HCT116 (cell line): ENCODE results near the gene CLIP2. TPM values are rescaled to one million over a fixed set of nuclear protein-coding genes. Genes with fewer than 3 reads are reported as not detected.

ENCODE experiments used
- ATAC-seq: fragments of 200-7000 bp; cut with Tn5 transposase; 2 replicates; pipeline ENCODE4 v1.9.1; 2020; ENCODE audit warnings: mild to moderate bottlenecking, moderate library complexity
- BruUV-seq: library from RNA; stranded (reverse); fragments of 400-500 nt; replicated peaks from 2 replicates; lab custom pipeline; 2021; lab: Mats Ljungman, UMichigan
- CTCF ChIA-PET: fragments of 300-600 bp; sonication (Branson Sonifier 250); formaldehyde crosslinking; loops from one replicate; lab custom pipeline; 2021; ENCODE audit warnings: antibody characterized with exemption; lab: Charles Lee
- POLR2A ChIA-PET: fragments of 300-600, 350-600 bp; sonication (Branson Sonifier 250); formaldehyde crosslinking; loops from one replicate; lab custom pipeline; 2021; ENCODE audit warnings: antibody characterized with exemption; lab: Charles Lee
- RAD21 ChIA-PET, 2 experiments: fragments of 300-600 bp; sonication (Branson Sonifier 250); formaldehyde crosslinking; loops; one replicate each; lab custom pipeline; 2023; ENCODE audit warnings: low total read pairs in 2 of 2; ENCODE audit not compliant: uncharacterized antibody in 2 of 2, unreplicated experiment in 2 of 2, low non-redundant PET in 1 of 2; lab: Charles Lee
- DNase-seq: peaks from one replicate; pipeline ENCODE4 v3.0.0-alpha.2; 2010; ENCODE audit warnings: low read depth, low spot score
- H2AFZ ChIP-seq: fragments of 200-600 bp; shearing (Covaris generic), sonication (generic); 2 replicates; pipeline ENCODE4 v1.6.1; 2017; ENCODE audit warnings: low read depth, mixed run types, mixed read lengths, antibody characterized with exemption, low read length; ENCODE audit not compliant: poor library complexity, severe bottlenecking
- H3K27ac ChIP-seq: 2 replicates; pipeline ENCODE4 v1.5.1; 2012; ENCODE audit warnings: low read depth, low read length
- H3K27me3 ChIP-seq: fragments of 200-600 bp; sonication (generic); 2 replicates; pipeline ENCODE4 v1.6.1; 2016; ENCODE audit warnings: mixed run types, low read length, mixed read lengths; ENCODE audit not compliant: insufficient read depth
- H3K36me3 ChIP-seq, 2 experiments: fragments of 200-500 bp in 1 of 2; fragments of 200-600 bp in 1 of 2; sonication (Bioruptor generic) in 1 of 2; sonication (generic) in 1 of 2; 2 replicates each; pipeline versions ENCODE4 v1.5.1 to v1.6.1; 2014 to 2016; ENCODE audit warnings: low read length in 2 of 2, inconsistent platforms in 1 of 2, mixed read lengths in 1 of 2, mixed run types in 1 of 2; ENCODE audit not compliant: insufficient read depth in 2 of 2, control insufficient read depth in 1 of 2
- H3K4me1 ChIP-seq, 2 experiments: fragments of 200-600 bp in 1 of 2; sonication (generic) in 1 of 2; 2 replicates each; pipeline versions ENCODE4 v1.5.1 to v1.6.1; 2012 to 2017; ENCODE audit warnings: low read length in 2 of 2, inconsistent platforms in 1 of 2, mild to moderate bottlenecking in 1 of 2, mixed read lengths in 1 of 2, mixed run types in 1 of 2, moderate library complexity in 1 of 2; ENCODE audit not compliant: insufficient read depth in 2 of 2, control insufficient read depth in 1 of 2
- H3K4me2 ChIP-seq: fragments of 200-600 bp; sonication (generic); 2 replicates; pipeline ENCODE4 v1.6.1; 2017; ENCODE audit warnings: mixed run types, low read length, mixed read lengths
- H3K4me3 ChIP-seq, 2 experiments: fragments of 200-600 bp in 1 of 2; sonication (generic) in 1 of 2; replicated peaks in 1 of 2; 2 replicates each; pipeline ENCODE4 v1.5.1; 2011 to 2016; ENCODE audit warnings: low read length in 2 of 2, control low read depth in 1 of 2, low read depth in 1 of 2, mild to moderate bottlenecking in 1 of 2, mixed read lengths in 1 of 2, mixed run types in 1 of 2
- H3K79me2 ChIP-seq: fragments of 200-600 bp; sonication (generic); 2 replicates; pipeline ENCODE4 v1.6.1; 2017; ENCODE audit warnings: mild to moderate bottlenecking, mixed run types, low read length, moderate library complexity, mixed read lengths; ENCODE audit not compliant: insufficient read depth
- H3K9ac ChIP-seq: fragments of 200-600 bp; sonication (generic); 2 replicates; pipeline ENCODE4 v1.6.1; 2016; ENCODE audit warnings: low read length, mixed read lengths
- H3K9me2 ChIP-seq: fragments of 200-600 bp; sonication (generic), shearing (Covaris generic); 2 replicates; pipeline ENCODE4 v1.6.1; 2017; ENCODE audit warnings: mixed run types, mild to moderate bottlenecking, moderate library complexity; ENCODE audit not compliant: insufficient read depth
- H3K9me3 ChIP-seq, 2 experiments: fragments of 200-500 bp in 1 of 2; fragments of 200-600 bp in 1 of 2; sonication (Bioruptor generic) in 1 of 2; sonication (generic) in 1 of 2; 2 replicates each; pipeline ENCODE4 v1.6.1; 2014 to 2017; ENCODE audit warnings: low read length in 2 of 2, mixed read lengths in 2 of 2, inconsistent platforms in 1 of 2, low read depth in 1 of 2, mild to moderate bottlenecking in 1 of 2, mixed run types in 1 of 2, moderate library complexity in 1 of 2; ENCODE audit not compliant: control insufficient read depth in 1 of 2, insufficient read depth in 1 of 2
- H4K20me1 ChIP-seq: fragments of 200-600 bp; sonication (generic), shearing (Covaris generic); 2 replicates; pipeline ENCODE4 v1.6.1; 2017; ENCODE audit warnings: mixed run types, mild to moderate bottlenecking, moderate library complexity; ENCODE audit not compliant: insufficient read depth
- ATF3 ChIP-seq: IDR thresholded peaks from 2 replicates; pipeline ENCODE4 v1.6.1; 2012
- CBX3 ChIP-seq: IDR thresholded peaks from 2 replicates; pipeline ENCODE4 v1.6.1; 2012; ENCODE audit warnings: low read depth
- CEBPB ChIP-seq: IDR thresholded peaks from 2 replicates; pipeline ENCODE4 v1.6.1; 2012; ENCODE audit warnings: low read depth
- CTCF ChIP-seq, 3 experiments: fragments of 200-600 bp in 1 of 3; sonication (generic) in 1 of 3; IDR thresholded peaks in 2 of 3; conservative IDR thresholded peaks in 1 of 3; 2 replicates each; pipeline ENCODE4 v1.5.1; 2012 to 2017; ENCODE audit warnings: low read depth in 2 of 3, low read length in 2 of 3, antibody characterized with exemption in 1 of 3, borderline replicate concordance in 1 of 3, control low read depth in 1 of 3, mild to moderate bottlenecking in 1 of 3, mixed read lengths in 1 of 3, mixed run types in 1 of 3, moderate library complexity in 1 of 3; ENCODE audit not compliant: insufficient read depth in 1 of 3
- EGR1 ChIP-seq: IDR thresholded peaks from 2 replicates; pipeline ENCODE4 v1.6.1; 2012; ENCODE audit warnings: low read depth
- EZH2 ChIP-seq: fragments of 200-600 bp; sonication (generic); IDR thresholded peaks from 2 replicates; pipeline ENCODE4 v1.6.1; 2017; ENCODE audit warnings: antibody characterized with exemption, mixed run types
- FOSL1 ChIP-seq: IDR thresholded peaks from 2 replicates; pipeline ENCODE4 v1.6.1; 2012; ENCODE audit warnings: low read depth
- JUND ChIP-seq: IDR thresholded peaks from 2 replicates; pipeline ENCODE4 v1.6.1; 2012
- MAX ChIP-seq: IDR thresholded peaks from 2 replicates; pipeline ENCODE4 v1.6.1; 2012
- POLR2A ChIP-seq: IDR thresholded peaks from 2 replicates; pipeline ENCODE4 v1.7.0; 2011; ENCODE audit warnings: borderline replicate concordance; ENCODE audit not compliant: insufficient read depth, insufficient read length; ENCODE audit errors: extremely low read depth
- REST ChIP-seq: IDR thresholded peaks from 2 replicates; pipeline ENCODE4 v1.6.1; 2012; ENCODE audit warnings: low read depth
- SRF ChIP-seq: IDR thresholded peaks from 2 replicates; pipeline ENCODE4 v1.6.1; 2012; ENCODE audit warnings: low read depth
- TCF7L2 ChIP-seq: IDR thresholded peaks from 2 replicates; pipeline ENCODE4 v1.7.0; 2011; ENCODE audit warnings: borderline replicate concordance, inconsistent platforms; ENCODE audit not compliant: insufficient read depth, insufficient read length; ENCODE audit errors: extremely low read depth
- ZFX ChIP-seq: fragments of 450-650 bp; IDR thresholded peaks from 2 replicates; pipeline ENCODE4 v1.6.1; 2017
- ZNF274 ChIP-seq: fragments of 200-500 bp; sonication (Bioruptor generic); IDR thresholded peaks from 2 replicates; pipeline ENCODE4 v1.6.1; 2014; ENCODE audit warnings: mild to moderate bottlenecking, low read depth, low read length, inconsistent platforms
- intact Hi-C: fragments of 100-400 bp; cut with micrococcal nuclease; formaldehyde crosslinking; loops from 2 replicates; pipeline ENCODE4 v1.10.0; 2022
- total RNA-seq: library from RNA; stranded (reverse); gene quantifications from one replicate; pipeline ENCODE4 v1.2.1, GENCODE V29; 2021; ENCODE audit not compliant: unreplicated experiment

Gene CLIP2
- total RNA-seq, 1 experiment from 2014 or later, result 40.1 TPM

GRCh38 chr7:74284781-74285259 is 4.4 kb upstream of the CLIP2 start:
- Histone ChIP-seq H3K36me3 (no peaks in the 10 kb centered on the region), H2AFZ (no peak overlapping the region), H3K27ac (no peak overlapping the region), H3K4me2 (peak overlapping the region; percentile 27; the same call in 1 of the 2 replicates), H4K20me1 (no peaks in the 10 kb centered on the region), H3K9me2 (no peaks in the 10 kb centered on the region), H3K27me3 (no peaks in the 10 kb centered on the region), H3K4me3 (no peak overlapping the region), H3K9ac (no peak overlapping the region), H3K79me2 (peaks cover 4% of the 10 kb centered on the region; the same call in 1 of the 2 replicates), H3K4me1 (peaks cover 28 to 52% of the 10 kb centered on the region in 2 experiments), H3K9me3 (no peaks in the 10 kb centered on the region)
- RAD21 ChIA-PET, result no interaction called here
- BruUV-seq, result no TSS peak
- DNase-seq (no peak), ATAC-seq (no peak)
- TF ChIP-seq REST (no peak), EGR1 (no peak), TCF7L2 (no peak)
- CTCF ChIA-PET, result interaction anchor here (1.3 to 2.6 kb wide), 2 partner anchors 9 to 78 kb away, joined by 6 to 24 read pairs; no protein-coding TSS in a partner anchor
- intact Hi-C loops, result no loop called here
- POLR2A ChIA-PET, result no interaction called here

- Histone ChIP-seq H3K79me2 (peaks cover 17% of the 10 kb centered on the region; the same call in 1 of the 2 replicates), H3K27me3 (no peaks in the 10 kb centered on the region), H3K4me3 (no peak overlapping the region), H3K36me3 (no peaks in the 10 kb centered on the region), H2AFZ (no peak overlapping the region), H4K20me1 (no peaks in the 10 kb centered on the region), H3K27ac (no peak overlapping the region), H3K4me2 (no peak overlapping the region), H3K9me3 (no peaks in the 10 kb centered on the region), H3K4me1 (peaks cover 24 to 51% of the 10 kb centered on the region in 2 experiments), H3K9me2 (no peaks in the 10 kb centered on the region), H3K9ac (no peak overlapping the region)
- ATAC-seq (no peak), DNase-seq (no peak)
- no TSS peak for BruUV-seq
- CTCF ChIA-PET, result interaction anchor here (2.6 kb wide), 1 partner anchor 11 kb away, joined by 24 read pairs; no protein-coding TSS in a partner anchor
- intact Hi-C loops, result no loop called here
- RAD21 ChIA-PET, result no interaction called here
- POLR2A ChIA-PET, result no interaction called here
- TF ChIP-seq MAX, result no peak
- no peak for TF ChIP-seq EGR1
- TF ChIP-seq EZH2, result no peak
- no peak for TF ChIP-seq SRF
- TF ChIP-seq FOSL1, result no peak
- TF ChIP-seq ZFX, result no peak
- no peak for TF ChIP-seq ZNF274
- no peak for TF ChIP-seq CBX3
- no peak for TF ChIP-seq CTCF (IDR thresholded peaks at IDR 0.05 in 2 of 3, conservative IDR thresholded peaks at IDR 0.05 in 1 of 3; ENCODE audit: borderline replicate concordance in 1 of 3, insufficient read depth in 1 of 3, low read depth in 2 of 3, low read length in 2 of 3)
- no peak for TF ChIP-seq ATF3
- TF ChIP-seq CEBPB, result no peak
- no peak for TF ChIP-seq POLR2A
- TF ChIP-seq JUND, result no peak
Measured at GRCh38 chr7:74286131-74286530, 3.1 kb upstream of the CLIP2 start.
